Panc1 (cell line): ENCODE measurements around the gene SRRM4.

Experiments
- POLR2AphosphoS5 ChIP-seq: IDR thresholded peaks from 2 replicates; pipeline ENCODE4 v1.6.1; 2012; ENCODE audit warnings: mild to moderate bottlenecking, low read depth, low read length, moderate library complexity
- SIN3A ChIP-seq: IDR thresholded peaks from 2 replicates; pipeline ENCODE4 v1.6.1; 2012; ENCODE audit warnings: low read depth, mild to moderate bottlenecking, low read length, moderate library complexity, borderline replicate concordance; ENCODE audit not compliant: insufficient read depth
- TF ChIP-seq, protein P1 (sequence below): fragments of 450-650 bp; IDR thresholded peaks from 2 replicates; pipeline ENCODE4 v1.5.1; 2017; ENCODE audit warnings: mild to moderate bottlenecking
- TF ChIP-seq, protein P2 (sequence below), 2 experiments: IDR thresholded peaks; 2 replicates each; pipeline ENCODE4 v1.6.1; 2011 to 2012; ENCODE audit warnings: low read depth in 2 of 2, control low read depth in 1 of 2, low read length in 1 of 2, mild to moderate bottlenecking in 1 of 2, moderate library complexity in 1 of 2; ENCODE audit not compliant: insufficient read depth in 1 of 2

DNA sequence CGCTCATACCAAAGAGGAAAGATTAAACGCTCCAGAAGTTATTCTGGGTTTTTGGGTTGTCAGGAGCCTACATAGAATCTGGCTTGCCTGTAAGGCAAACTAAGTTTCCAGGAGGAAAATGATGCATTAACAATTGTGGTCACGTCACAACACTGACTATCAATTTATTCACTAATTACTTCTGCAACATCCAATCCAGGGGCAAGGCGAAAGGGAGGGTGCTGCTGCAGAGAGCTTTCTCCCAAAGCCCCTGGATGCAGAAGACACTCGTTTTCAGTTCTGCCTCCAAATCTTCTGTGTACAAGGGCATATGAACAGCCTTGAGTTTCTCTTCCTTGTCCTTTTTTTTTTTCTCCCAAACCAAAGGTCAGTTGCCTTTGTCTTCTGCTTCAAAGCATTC, 10.5 kb upstream of the SRRM4 start:
- TF ChIP-seq, protein P1, sequence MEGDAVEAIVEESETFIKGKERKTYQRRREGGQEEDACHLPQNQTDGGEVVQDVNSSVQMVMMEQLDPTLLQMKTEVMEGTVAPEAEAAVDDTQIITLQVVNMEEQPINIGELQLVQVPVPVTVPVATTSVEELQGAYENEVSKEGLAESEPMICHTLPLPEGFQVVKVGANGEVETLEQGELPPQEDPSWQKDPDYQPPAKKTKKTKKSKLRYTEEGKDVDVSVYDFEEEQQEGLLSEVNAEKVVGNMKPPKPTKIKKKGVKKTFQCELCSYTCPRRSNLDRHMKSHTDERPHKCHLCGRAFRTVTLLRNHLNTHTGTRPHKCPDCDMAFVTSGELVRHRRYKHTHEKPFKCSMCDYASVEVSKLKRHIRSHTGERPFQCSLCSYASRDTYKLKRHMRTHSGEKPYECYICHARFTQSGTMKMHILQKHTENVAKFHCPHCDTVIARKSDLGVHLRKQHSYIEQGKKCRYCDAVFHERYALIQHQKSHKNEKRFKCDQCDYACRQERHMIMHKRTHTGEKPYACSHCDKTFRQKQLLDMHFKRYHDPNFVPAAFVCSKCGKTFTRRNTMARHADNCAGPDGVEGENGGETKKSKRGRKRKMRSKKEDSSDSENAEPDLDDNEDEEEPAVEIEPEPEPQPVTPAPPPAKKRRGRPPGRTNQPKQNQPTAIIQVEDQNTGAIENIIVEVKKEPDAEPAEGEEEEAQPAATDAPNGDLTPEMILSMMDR = no peak
- TF ChIP-seq, protein P2, sequence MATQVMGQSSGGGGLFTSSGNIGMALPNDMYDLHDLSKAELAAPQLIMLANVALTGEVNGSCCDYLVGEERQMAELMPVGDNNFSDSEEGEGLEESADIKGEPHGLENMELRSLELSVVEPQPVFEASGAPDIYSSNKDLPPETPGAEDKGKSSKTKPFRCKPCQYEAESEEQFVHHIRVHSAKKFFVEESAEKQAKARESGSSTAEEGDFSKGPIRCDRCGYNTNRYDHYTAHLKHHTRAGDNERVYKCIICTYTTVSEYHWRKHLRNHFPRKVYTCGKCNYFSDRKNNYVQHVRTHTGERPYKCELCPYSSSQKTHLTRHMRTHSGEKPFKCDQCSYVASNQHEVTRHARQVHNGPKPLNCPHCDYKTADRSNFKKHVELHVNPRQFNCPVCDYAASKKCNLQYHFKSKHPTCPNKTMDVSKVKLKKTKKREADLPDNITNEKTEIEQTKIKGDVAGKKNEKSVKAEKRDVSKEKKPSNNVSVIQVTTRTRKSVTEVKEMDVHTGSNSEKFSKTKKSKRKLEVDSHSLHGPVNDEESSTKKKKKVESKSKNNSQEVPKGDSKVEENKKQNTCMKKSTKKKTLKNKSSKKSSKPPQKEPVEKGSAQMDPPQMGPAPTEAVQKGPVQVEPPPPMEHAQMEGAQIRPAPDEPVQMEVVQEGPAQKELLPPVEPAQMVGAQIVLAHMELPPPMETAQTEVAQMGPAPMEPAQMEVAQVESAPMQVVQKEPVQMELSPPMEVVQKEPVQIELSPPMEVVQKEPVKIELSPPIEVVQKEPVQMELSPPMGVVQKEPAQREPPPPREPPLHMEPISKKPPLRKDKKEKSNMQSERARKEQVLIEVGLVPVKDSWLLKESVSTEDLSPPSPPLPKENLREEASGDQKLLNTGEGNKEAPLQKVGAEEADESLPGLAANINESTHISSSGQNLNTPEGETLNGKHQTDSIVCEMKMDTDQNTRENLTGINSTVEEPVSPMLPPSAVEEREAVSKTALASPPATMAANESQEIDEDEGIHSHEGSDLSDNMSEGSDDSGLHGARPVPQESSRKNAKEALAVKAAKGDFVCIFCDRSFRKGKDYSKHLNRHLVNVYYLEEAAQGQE (IDR thresholded peaks at IDR 0.05; ENCODE audit: insufficient read depth in 1 of 2, low read depth in 2 of 2, low read length in 1 of 2) = no peak
- no peak for TF ChIP-seq SIN3A
- TF ChIP-seq POLR2AphosphoS5 = no peak
